ENCODE results near the gene ECHS1.
"Not testable (repeated sequence)": the region's sequence is repeated elsewhere in the genome, so short reads cannot be mapped to it uniquely, and the experiment has no call there.

The ECHS1 gene

DNA sequence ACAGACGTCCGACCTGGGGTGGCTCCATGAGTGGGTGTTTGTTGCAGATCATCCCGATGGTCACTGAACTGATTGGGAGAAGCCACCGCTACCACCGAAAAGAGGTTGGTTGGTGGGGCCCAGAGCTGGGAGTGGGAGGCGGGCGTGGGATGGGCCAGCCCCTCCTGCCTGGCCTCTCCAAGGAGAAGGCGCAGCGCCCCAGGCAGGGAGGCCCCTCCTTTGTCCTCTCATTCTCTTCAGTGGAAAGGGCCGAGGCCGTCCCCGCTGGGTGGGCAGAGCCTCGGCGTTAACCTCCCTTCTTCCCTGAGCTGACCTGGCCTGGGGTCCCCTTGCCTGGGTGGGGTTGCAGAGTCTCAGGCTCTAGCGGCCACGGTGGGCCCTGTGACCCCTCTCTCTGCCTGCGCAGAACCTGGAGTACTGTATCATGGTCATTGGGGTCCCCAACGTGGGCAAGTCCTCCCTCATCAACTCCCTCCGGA, 26.0 kb upstream of the ECHS1 start:
- no peak for DNase-seq (ENCODE audit: low spot score)

DNA sequence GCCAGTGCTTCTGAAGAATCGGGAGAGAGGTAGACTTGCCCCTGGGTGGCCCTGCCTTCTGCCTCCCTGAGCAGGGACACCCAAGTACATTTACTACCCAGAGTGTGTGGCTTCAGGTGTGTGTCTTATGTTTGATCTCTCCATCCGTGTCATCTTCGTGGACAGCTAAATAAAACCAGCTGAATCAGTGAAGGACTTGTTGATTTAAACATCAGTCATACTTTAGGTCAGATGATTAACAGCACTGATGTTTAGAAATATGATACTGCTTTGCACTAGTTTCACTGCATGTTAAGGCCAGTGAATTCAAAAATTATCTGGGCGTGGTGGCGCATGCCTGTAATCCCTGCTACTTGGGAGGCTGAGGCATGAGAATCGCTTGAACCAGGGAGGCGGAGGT, 24.8 kb upstream of the ECHS1 start:
- DNase-seq (ENCODE audit: low spot score) = no peak

DNA sequence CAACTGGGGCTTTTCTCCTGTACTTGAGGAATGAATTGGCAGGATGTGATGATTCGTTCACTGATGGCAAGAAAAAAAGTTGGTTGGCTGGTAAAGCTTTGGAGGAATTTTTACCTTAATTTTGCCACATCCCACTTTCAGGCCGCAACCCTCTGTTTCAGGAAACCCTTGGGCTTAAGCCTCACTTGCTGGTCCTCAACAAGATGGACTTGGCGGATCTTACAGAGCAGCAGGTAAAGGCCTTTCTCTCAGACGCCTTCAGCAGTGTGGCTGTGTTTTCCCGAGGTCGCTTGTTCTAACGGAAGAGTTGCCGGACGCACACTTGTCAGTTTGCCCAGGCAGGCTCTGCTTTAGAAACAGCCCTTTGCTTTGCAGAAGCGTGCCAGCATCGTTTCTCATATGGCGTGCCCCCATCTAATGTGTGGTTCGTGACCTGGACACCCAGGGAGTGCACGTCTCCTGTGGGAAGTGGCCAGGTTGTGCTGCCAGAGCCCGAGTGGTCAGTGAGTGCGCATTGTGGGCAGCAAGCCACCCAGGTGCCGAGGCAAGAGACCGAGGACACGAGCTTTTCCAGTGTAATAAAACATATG, 23.0 kb upstream of the ECHS1 start:
- DNase-seq (ENCODE audit: low spot score) = no peak

GRCh38 chr10:133394801-133395221, 21.7 kb upstream of the ECHS1 start:
- DNase-seq (ENCODE audit: low spot score) = no peak

GRCh38 chr10:133394064-133394663, 21.0 kb upstream of the ECHS1 start, which contains the start of gene MTG1:
Gene MTG1, plus strand, starts transcription at chr10:133394157. Its CDS starts 64 bp downstream, at chr10:133394221.
- DNase-seq (ENCODE audit: low spot score) = peak; percentile 100

GRCh38 chr10:133393401-133394063, 20.4 kb upstream of the ECHS1 start:
- no peak for DNase-seq (ENCODE audit: low spot score)

- DNase-seq (ENCODE audit: low spot score) = no peak
These were observed 18.8 kb upstream of the ECHS1 start for GRCh38 chr10:133391761-133392518.

GRCh38 chr10:133391249-133391635, 18.1 kb upstream of the ECHS1 start:
- no peak for DNase-seq (ENCODE audit: low spot score)

GRCh38 chr10:133390597-133391248, 17.6 kb upstream of the ECHS1 start:
- no peak for DNase-seq (ENCODE audit: low spot score)

DNA sequence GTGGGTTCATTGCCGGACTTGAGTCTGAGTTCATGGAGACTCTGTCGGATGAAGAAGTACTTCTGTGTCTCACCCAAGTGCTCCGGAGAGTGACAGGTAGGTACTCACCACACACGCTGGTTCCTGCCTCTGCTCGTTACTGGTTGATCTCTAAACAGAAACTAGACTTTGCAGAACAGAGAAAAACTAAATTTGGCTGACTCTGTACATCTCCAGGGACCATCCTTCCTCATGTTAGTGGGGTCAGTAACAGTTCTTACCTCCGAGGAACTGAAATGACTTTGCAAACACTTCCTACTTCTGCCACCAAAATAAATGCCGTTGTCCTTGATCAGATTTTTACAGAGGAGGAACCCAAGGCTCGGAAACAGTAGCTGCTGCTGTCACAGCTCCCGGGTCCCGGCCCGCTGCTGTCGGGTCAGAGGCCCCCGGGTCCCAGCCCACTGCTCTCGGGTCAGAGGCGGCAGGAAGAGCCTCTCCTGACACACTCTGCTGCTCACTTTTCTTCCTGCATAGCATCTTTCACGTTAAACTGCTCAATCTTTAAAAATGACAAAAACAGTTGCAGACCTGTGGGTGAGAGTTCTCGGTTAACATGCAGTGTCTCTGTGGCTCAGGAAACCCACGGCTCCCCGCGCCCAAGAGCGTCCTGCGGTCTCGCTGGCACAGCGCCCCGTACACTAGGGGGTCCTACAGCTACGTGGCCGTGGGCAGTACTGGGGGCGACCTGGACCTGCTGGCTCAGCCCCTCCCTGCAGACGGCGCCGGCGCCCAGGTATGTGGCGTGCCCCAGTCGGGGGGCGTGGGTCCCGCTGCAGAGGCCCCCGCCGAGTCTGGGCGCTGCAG, 16.0 kb upstream of the ECHS1 start:
- no peak for DNase-seq (ENCODE audit: low spot score)

- no peak for DNase-seq (ENCODE audit: low spot score)
These were observed 15.2 kb upstream of the ECHS1 start for GRCh38 chr10:133388236-133388972.

GRCh38 chr10:133386951-133387350, 13.8 kb upstream of the ECHS1 start:
- DNase-seq (ENCODE audit: low spot score) = not testable (repeated sequence)

DNA sequence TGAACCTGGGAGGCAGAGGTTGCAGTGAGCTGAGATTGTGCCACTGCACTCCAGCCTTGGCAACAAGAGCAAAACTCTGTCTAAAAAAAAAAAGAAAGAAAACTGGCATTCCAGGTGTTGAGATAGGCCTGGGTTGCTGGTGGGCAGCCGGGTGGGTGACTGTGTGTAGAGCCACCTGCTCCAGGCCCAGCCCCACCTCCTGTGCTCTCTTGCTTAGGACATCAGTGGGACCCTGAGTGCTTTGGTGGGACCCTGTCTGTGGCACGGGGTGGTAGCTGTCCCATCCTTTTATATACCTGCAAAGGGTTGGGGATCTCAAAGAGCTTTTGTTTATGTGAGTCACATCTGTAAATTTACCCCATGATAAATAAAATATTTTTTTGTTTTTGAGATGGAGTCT, 12.1 kb upstream of the ECHS1 start:
- no peak for DNase-seq (ENCODE audit: low spot score)

GRCh38 chr10:133384071-133384470, 10.9 kb upstream of the ECHS1 start:
- no peak for DNase-seq (ENCODE audit: low spot score)

DNA sequence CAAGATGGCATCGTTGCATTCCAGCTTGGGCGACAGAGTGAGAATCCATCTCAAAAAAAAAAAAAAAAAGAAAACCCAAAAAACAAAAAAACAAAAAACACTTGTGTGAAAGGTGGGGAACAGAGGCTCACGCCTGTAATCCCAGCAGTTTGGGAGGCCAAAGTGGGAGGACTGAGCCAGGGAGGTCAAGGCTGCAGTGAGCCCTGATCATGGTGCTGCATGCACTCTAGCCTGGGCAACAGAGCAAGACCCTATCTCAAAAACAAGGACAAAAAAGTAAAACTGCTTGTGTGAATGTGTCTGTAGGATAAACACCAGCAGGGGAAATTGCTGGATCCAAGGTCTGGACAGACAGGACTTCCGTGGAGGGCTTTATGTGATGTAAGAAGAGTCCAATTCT, 10.4 kb upstream of the ECHS1 start:
- DNase-seq (ENCODE audit: low spot score) = no peak

- DNase-seq (ENCODE audit: low spot score) = no peak
These were observed 7.9 kb upstream of the ECHS1 start for GRCh38 chr10:133381036-133381435.

GRCh38 chr10:133379801-133380666, 6.9 kb upstream of the ECHS1 start:
- no peak for DNase-seq (ENCODE audit: low spot score)

GRCh38 chr10:133379152-133379800, 6.1 kb upstream of the ECHS1 start, which contains the start of gene PAOX:
Gene PAOX, plus strand, starts transcription at chr10:133379262. Its CDS starts 55 bp downstream, at chr10:133379317.
- peak; percentile 94 for DNase-seq (ENCODE audit: low spot score)
